MCF 10A (cell line): ENCODE data around the gene DOK4. TPM values are rescaled to one million over a fixed set of nuclear protein-coding genes. Genes with fewer than 3 reads are reported as not detected.

Experiments used
- BruUV-seq: library from RNA; stranded (reverse); fragments of 400-500 nt; replicated peaks from 2 replicates; lab custom pipeline; 2021; lab: Mats Ljungman, UMichigan
- CTCF ChIA-PET: fragments of 300-600 bp; sonication (Branson Sonifier 250); formaldehyde crosslinking; extraction: SDS; loops from one replicate; lab custom pipeline; 2021; ENCODE audit warnings: antibody characterized with exemption, inconsistent platforms; lab: Yijun Ruan, JAX
- POLR2A ChIA-PET: fragments of 300-600, 350-650 bp; sonication (Branson Sonifier 250); formaldehyde crosslinking; extraction: SDS; loops from one replicate; lab custom pipeline; 2020; ENCODE audit warnings: antibody characterized with exemption, inconsistent platforms; lab: Yijun Ruan, JAX
- DNase-seq: peaks from one replicate; pipeline ENCODE4 v3.0.0-alpha.2; 2018; ENCODE audit not compliant: unreplicated experiment
- H3K27ac Mint-ChIP-seq: one replicate; pipeline ENCODE4 v1.8.0; 2022; ENCODE audit warnings: mild to moderate bottlenecking, low read depth, mixed read lengths; ENCODE audit not compliant: unreplicated experiment
- H3K27me3 Mint-ChIP-seq: one replicate; pipeline ENCODE4 v1.8.0; 2022; ENCODE audit warnings: mixed read lengths; ENCODE audit not compliant: insufficient read depth, unreplicated experiment
- H3K36me3 Mint-ChIP-seq: one replicate; pipeline ENCODE4 v1.8.0; 2022; ENCODE audit warnings: mild to moderate bottlenecking, moderate library complexity, mixed read lengths; ENCODE audit not compliant: insufficient read depth, unreplicated experiment
- H3K4me1 Mint-ChIP-seq: one replicate; pipeline ENCODE4 v1.8.0; 2022; ENCODE audit warnings: mixed read lengths; ENCODE audit not compliant: insufficient read depth, unreplicated experiment
- H3K4me3 Mint-ChIP-seq: one replicate; pipeline ENCODE4 v1.8.0; 2022; ENCODE audit warnings: mild to moderate bottlenecking, moderate library complexity, mixed read lengths; ENCODE audit not compliant: unreplicated experiment
- H3K9me3 Mint-ChIP-seq: one replicate; pipeline ENCODE4 v1.8.0; 2022; ENCODE audit warnings: mixed read lengths; ENCODE audit not compliant: unreplicated experiment
- intact Hi-C: fragments of 100-400 bp; cut with micrococcal nuclease; formaldehyde crosslinking; loops from 2 replicates; pipeline ENCODE4 v1.14.1; 2022
- total RNA-seq: library from RNA; stranded (reverse); gene quantifications from 2 replicates; pipeline ENCODE4 v1.2.3, GENCODE V29; 2022
- TF ChIP-seq, protein P1 (sequence below): fragments of 200-600 bp; IDR thresholded peaks from one replicate; pipeline ENCODE4 v1.8.0; 2022; ENCODE audit warnings: antibody characterized with exemption, mild to moderate bottlenecking; ENCODE audit not compliant: unreplicated experiment

DOK4 gene
- total RNA-seq, 1 experiment from 2014 or later, result 6.4 TPM

DNA sequence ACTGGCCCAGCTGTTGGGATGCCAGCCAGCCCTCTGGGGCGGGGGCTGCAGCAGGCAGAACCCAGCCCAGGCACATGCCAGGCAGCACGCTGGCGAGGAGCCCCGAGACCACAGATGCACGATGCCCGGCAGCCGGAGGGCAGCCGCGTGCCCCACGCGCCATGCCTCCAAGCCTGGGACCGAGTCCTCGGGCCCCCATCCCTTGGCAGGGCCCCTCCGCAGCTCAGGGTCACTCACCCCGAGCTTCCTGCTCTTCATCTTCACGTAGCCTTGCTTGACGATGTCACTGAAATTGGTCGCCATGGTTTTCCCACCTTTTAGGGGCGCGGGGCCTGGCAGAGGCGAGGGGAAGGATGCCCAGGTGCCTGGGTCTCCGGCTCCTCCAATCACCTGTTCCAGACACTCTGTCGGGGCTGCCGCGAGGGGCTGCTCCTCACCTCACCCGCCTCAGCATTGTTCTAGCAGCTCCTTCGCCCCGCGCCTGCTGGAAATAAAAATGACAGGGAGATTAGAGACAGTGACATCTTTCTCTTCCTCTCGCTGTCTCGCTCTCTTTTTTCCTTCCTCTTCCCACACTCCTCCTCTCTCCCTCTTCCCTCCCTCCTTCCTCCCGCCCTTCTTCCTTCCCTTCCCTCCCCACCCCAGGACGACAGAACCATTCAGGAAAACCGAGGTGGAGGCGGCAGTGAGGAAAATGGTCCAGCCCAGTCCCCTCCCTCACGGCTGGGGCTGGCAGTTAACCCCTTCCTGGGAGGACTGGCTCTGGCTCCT is 6.9 kb downstream of the DOK4 start:
- CTCF ChIA-PET, result interaction anchor here (0.6 to 1.2 kb wide), 3 partner anchors 40 to 906 kb away, joined by 3 to 5 read pairs (median 4); no protein-coding TSS in a partner anchor
- TF ChIP-seq, protein P1, sequence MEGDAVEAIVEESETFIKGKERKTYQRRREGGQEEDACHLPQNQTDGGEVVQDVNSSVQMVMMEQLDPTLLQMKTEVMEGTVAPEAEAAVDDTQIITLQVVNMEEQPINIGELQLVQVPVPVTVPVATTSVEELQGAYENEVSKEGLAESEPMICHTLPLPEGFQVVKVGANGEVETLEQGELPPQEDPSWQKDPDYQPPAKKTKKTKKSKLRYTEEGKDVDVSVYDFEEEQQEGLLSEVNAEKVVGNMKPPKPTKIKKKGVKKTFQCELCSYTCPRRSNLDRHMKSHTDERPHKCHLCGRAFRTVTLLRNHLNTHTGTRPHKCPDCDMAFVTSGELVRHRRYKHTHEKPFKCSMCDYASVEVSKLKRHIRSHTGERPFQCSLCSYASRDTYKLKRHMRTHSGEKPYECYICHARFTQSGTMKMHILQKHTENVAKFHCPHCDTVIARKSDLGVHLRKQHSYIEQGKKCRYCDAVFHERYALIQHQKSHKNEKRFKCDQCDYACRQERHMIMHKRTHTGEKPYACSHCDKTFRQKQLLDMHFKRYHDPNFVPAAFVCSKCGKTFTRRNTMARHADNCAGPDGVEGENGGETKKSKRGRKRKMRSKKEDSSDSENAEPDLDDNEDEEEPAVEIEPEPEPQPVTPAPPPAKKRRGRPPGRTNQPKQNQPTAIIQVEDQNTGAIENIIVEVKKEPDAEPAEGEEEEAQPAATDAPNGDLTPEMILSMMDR, result no peak
- no peaks in the 10 kb centered on the region for H3K4me1 Mint-ChIP-seq
- DNase-seq, result no peak
- H3K36me3 Mint-ChIP-seq, result no peaks in the 10 kb centered on the region
- H3K9me3 Mint-ChIP-seq, result no peaks in the 10 kb centered on the region
- intact Hi-C loops, result no loop called here
- H3K27ac Mint-ChIP-seq, result no peak overlapping the region
- no TSS peak for BruUV-seq
- no peaks in the 10 kb centered on the region for H3K27me3 Mint-ChIP-seq
- POLR2A ChIA-PET, result interaction anchor here (0.6 kb wide), 1 partner anchor 8 kb away, joined by 3 read pairs; no protein-coding TSS in a partner anchor
- no peak overlapping the region for H3K4me3 Mint-ChIP-seq

DNA sequence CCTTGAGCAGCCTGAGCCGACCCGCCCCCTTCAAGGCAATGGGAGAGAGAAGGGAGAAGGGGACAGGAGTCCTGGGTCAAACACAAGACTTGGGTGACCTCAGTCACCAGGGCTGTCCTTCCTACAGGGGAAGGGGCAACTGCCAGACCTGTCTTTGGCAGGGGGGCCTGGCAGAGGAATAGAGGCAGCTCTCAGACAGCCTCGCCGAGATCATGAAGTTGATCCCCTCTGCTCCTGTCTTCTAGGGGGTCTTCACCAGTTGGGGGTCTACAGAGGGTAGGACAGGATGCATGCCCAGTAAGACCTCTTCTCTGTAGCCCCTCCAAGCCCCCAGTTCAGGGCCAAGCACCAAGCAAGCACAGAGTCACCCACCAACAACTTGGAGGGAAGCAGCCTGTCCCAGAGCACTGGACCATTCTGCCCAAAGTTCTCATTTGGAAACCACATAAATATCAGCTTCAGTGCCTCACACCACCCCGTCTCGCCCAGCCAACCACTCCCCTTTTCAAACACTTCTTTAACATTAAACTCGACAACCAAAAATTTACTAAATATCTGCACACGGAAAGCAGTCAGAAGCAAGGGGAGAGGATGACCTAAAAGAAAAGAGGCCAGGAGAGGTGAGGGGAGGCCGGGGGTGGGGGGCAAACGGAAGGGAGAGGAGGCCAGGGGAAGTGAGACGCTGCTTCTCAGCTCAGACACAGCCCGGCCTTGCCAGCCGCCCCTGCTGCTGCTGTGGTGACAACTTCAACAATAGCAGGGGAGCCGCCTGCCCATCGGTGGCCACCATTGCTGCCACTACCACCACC is 7.7 kb downstream of the DOK4 start:
- POLR2A ChIA-PET, result no interaction called here
- intact Hi-C loops, result no loop called here
- H3K36me3 Mint-ChIP-seq, result no peaks in the 10 kb centered on the region
- no peak for DNase-seq
- CTCF ChIA-PET, result interaction anchor here (0.6 kb wide), 1 partner anchor 905 kb away, joined by 3 read pairs; no protein-coding TSS in a partner anchor
- H3K9me3 Mint-ChIP-seq, result no peaks in the 10 kb centered on the region
- BruUV-seq, result no TSS peak
- H3K4me1 Mint-ChIP-seq, result no peaks in the 10 kb centered on the region
- no peaks in the 10 kb centered on the region for H3K27me3 Mint-ChIP-seq
- no peak overlapping the region for H3K27ac Mint-ChIP-seq
- TF ChIP-seq, protein P1, result no peak
- H3K4me3 Mint-ChIP-seq, result no peak overlapping the region

DNA sequence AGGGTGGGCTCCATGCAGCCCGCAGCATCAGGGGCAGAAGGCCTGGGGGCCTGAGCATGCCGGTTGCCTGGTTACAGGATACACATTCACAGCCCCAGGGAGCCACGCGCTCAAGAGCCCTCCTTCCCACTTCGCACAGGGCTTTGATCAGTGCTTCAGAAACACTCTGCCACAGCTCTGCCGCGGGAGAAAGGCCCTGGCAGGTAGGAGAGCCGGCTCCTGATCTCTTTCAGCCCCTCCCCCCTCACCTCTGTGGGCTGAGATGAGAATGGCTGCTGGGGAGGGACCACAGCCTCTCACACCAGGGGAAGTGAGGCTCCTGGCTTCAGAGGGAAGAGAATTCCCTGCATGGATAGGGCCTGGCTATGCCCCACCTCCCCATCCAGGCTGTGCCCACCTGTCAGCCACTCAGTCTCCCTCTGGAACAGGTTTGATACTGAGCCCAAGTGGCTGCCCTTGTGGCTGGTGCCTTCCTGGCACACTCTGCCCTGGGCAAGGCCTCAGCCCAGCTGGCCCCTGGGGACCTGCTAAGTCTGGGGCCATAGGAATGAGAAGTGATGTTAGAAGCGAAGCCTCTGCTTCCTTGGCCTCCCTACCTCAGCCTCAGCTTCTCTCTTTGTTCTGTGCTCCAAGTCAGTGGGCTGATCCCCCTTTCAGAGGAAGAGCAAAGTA is 8.6 kb downstream of the DOK4 start:
- no peak overlapping the region for H3K4me3 Mint-ChIP-seq
- H3K36me3 Mint-ChIP-seq, result no peaks in the 10 kb centered on the region

More for the DNA sequence above, 8.6 kb downstream of the DOK4 start:
- Mint-ChIP-seq H3K27me3 (no peaks in the 10 kb centered on the region), H3K4me1 (no peaks in the 10 kb centered on the region), H3K9me3 (no peaks in the 10 kb centered on the region), H3K27ac (no peak overlapping the region)
- BruUV-seq, result no TSS peak
- ChIA-PET CTCF (no interaction called here), POLR2A (no interaction called here)
- intact Hi-C loops, result no loop called here
- TF ChIP-seq, protein P1, result no peak
- no peak for DNase-seq
